CD14-positive monocyte (primary cell): ENCODE measurements around the gene EPN1. TPM values are rescaled to one million over a fixed set of nuclear protein-coding genes. Genes with fewer than 3 reads are reported as not detected.

Source experiments
- DNase-seq, 3 donors: peaks; one replicate each; pipeline ENCODE4 v3.0.0-alpha.2; 2011 to 2022
- H2AFZ ChIP-seq: 2 replicates; pipeline ENCODE4 v1.6.0; 2012; ENCODE audit warnings: mild to moderate bottlenecking, low read depth, low read length, inconsistent platforms; ENCODE audit not compliant: insufficient read depth, poor library complexity, severe bottlenecking
- H3K27ac ChIP-seq, 2 donors: 1 replicate in 1 of 2; 2 replicates in 1 of 2; pipeline ENCODE4 v1.5.1; 2012 to 2013; ENCODE audit warnings: low read length in 2 of 2, control low read depth in 1 of 2, inconsistent platforms in 1 of 2, low read depth in 1 of 2, mild to moderate bottlenecking in 1 of 2
- H3K27me3 ChIP-seq, 2 donors: one replicate each; pipeline versions ENCODE4 v1.6.0 to v1.6.1; 2011 to 2013; ENCODE audit warnings: low read length in 2 of 2; ENCODE audit not compliant: control insufficient read depth in 2 of 2, insufficient read depth in 2 of 2
- H3K36me3 ChIP-seq, 2 donors: replicated peaks in 1 of 2; 1 replicate in 1 of 2; 2 replicates in 1 of 2; pipeline versions ENCODE4 v1.5.1 to v1.6.1; 2012 to 2013; ENCODE audit warnings: low read length in 2 of 2, control low read depth in 1 of 2, inconsistent platforms in 1 of 2, mild to moderate bottlenecking in 1 of 2; ENCODE audit not compliant: insufficient read depth in 2 of 2, control insufficient read depth in 1 of 2
- H3K4me1 ChIP-seq, 2 donors: 1 replicate in 1 of 2; 2 replicates in 1 of 2; pipeline versions ENCODE4 v1.5.1 to v1.6.1; 2012 to 2013; ENCODE audit warnings: low read length in 2 of 2, control low read depth in 1 of 2, inconsistent platforms in 1 of 2, mild to moderate bottlenecking in 1 of 2, moderate library complexity in 1 of 2; ENCODE audit not compliant: insufficient read depth in 2 of 2, control insufficient read depth in 1 of 2
- H3K4me2 ChIP-seq: replicated peaks from 2 replicates; pipeline ENCODE3; 2012; ENCODE audit warnings: low read length, moderate library complexity, mild to moderate bottlenecking; ENCODE audit not compliant: poor library complexity, severe bottlenecking; ENCODE audit errors: extremely low read depth
- H3K4me3 ChIP-seq, 3 experiments: fragments of 200-600 bp in 1 of 3; sonication (generic) in 1 of 3; replicated peaks in 1 of 3; 1 replicate in 2 of 3; 2 replicates in 1 of 3; pipeline ENCODE4 v1.5.1; 2011 to 2013; ENCODE audit warnings: low read length in 3 of 3, mild to moderate bottlenecking in 3 of 3, control low read depth in 2 of 3, low read depth in 2 of 3, inconsistent platforms in 1 of 3, moderate library complexity in 1 of 3
- H3K79me2 ChIP-seq: 2 replicates; pipeline ENCODE4 v1.6.0; 2012; ENCODE audit warnings: mild to moderate bottlenecking, control low read depth, inconsistent platforms, low read length, moderate library complexity; ENCODE audit not compliant: insufficient read depth
- H3K9ac ChIP-seq: 2 replicates; pipeline ENCODE4 v1.6.0; 2017; ENCODE audit warnings: low read length, mild to moderate bottlenecking; ENCODE audit not compliant: insufficient read depth, poor library complexity, severe bottlenecking
- H3K9me3 ChIP-seq, 2 donors: replicated peaks in 1 of 2; 1 replicate in 1 of 2; 2 replicates in 1 of 2; pipeline versions ENCODE4 v1.5.1 to v1.6.1; 2012 to 2013; ENCODE audit warnings: low read length in 2 of 2, control low read depth in 1 of 2; ENCODE audit not compliant: control insufficient read depth in 1 of 2, insufficient read depth in 1 of 2
- H4K20me1 ChIP-seq: 2 replicates; pipeline ENCODE4 v1.6.0; 2012; ENCODE audit warnings: mild to moderate bottlenecking, low read length, control low read depth, moderate library complexity; ENCODE audit not compliant: insufficient read depth
- H3K27ac Mint-ChIP-seq, 7 donors: one replicate each; pipeline ENCODE4 v1.8.0; 2020; ENCODE audit warnings: mild to moderate bottlenecking in 7 of 7, mixed read lengths in 7 of 7, moderate library complexity in 6 of 7, inconsistent platforms in 2 of 7
- H3K27me3 Mint-ChIP-seq, 3 donors: one replicate each; pipeline ENCODE4 v1.8.0; 2021 to 2022; ENCODE audit warnings: low read depth in 3 of 3, mild to moderate bottlenecking in 3 of 3, mixed read lengths in 3 of 3, moderate library complexity in 3 of 3, inconsistent platforms in 1 of 3
- H3K36me3 Mint-ChIP-seq, 2 donors: one replicate each; pipeline ENCODE4 v1.8.0; 2020; ENCODE audit warnings: mixed read lengths in 2 of 2, inconsistent platforms in 1 of 2, mild to moderate bottlenecking in 1 of 2
- H3K4me1 Mint-ChIP-seq: one replicate; pipeline ENCODE4 v1.8.0; 2020; ENCODE audit warnings: mild to moderate bottlenecking, mixed read lengths
- H3K4me3 Mint-ChIP-seq, 2 donors: one replicate each; pipeline ENCODE4 v1.8.0; 2020; ENCODE audit warnings: mild to moderate bottlenecking in 2 of 2, mixed read lengths in 2 of 2, moderate library complexity in 1 of 2
- H3K9me3 Mint-ChIP-seq, 7 donors: one replicate each; pipeline ENCODE4 v1.8.0; 2020 to 2022; ENCODE audit warnings: mixed read lengths in 7 of 7, mild to moderate bottlenecking in 6 of 7, moderate library complexity in 6 of 7, inconsistent platforms in 2 of 7
- WGBS: methylation state at CpG from one replicate; pipeline ENCODE4 v1.1.5; 2013; ENCODE audit warnings: missing lambda C conversion rate; ENCODE audit not compliant: insufficient coverage; 5-methylcytosine and 5-hydroxymethylcytosine counted together
- intact Hi-C, 2 donors: fragments of 100-400 bp; cut with micrococcal nuclease; formaldehyde crosslinking; loops; one replicate each; pipeline versions ENCODE4 v1.15.0 to v1.15.1; 2023
- polyA plus RNA-seq, 3 donors: library from polyadenylated mRNA; depleted of rRNA in 1 of 3; unstranded in 2 of 3; stranded (reverse) in 1 of 3; fragments of 300-500 nt in 2 of 3; fragments of >200 nt in 1 of 3; fragmentation: Illumina TruSeq in 2 of 3; gene quantifications; 1 replicate in 2 of 3; 2 replicates in 1 of 3; pipeline ENCODE4 v1.2.3, GENCODE V29; 2012 to 2021
- TF ChIP-seq, protein P1 (sequence below): fragments of 200-600 bp; IDR thresholded peaks from one replicate; pipeline ENCODE4 v1.8.0; 2022; ENCODE audit warnings: antibody characterized with exemption, mild to moderate bottlenecking

EPN1 gene
- polyA plus RNA-seq, 3 donors = 18.7 to 75.2 (median 19.2) TPM

DNA sequence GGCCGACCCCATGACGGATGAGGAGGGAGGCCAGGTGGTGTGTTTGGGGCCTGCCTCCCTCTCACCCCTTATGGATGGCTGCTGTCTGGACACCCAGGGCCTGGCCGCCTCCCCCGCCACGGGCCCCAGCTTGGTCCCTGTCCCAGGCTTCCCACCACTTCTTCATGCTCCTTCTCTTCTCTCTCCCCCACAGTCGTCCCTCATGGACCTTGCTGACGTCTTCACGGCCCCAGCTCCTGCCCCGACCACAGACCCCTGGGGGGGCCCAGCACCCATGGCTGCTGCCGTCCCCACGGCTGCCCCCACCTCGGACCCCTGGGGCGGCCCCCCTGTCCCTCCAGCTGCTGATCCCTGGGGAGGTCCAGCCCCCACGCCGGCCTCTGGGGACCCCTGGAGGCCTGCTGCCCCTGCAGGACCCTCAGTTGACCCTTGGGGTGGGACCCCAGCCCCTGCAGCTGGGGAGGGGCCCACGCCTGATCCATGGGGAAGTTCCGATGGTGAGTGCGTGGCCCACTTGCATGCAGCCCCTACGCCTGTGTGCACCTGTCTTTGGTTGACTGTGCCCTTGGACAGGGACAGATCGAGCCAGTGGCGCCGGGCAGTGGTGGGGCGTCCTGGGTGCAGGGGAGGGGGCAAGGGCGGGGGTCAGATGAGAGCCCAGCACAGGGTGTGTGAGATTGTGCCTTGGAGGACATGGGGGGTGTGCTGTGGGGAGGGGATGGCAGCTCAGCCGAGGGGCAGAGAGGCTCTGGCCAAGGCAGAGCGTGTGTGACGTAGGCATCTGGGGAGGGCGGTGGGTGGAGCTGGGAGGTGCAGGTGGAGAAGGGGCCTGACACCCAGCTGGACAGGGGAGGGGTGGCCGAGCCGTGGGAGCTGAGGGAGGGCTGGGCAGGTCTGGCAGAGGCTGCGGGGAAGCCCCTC, 16.8 kb downstream of the EPN1 start:
- Mint-ChIP-seq H3K9me3 (no peaks in the 10 kb centered on the region), H3K27me3 (no peaks in the 10 kb centered on the region), H3K4me3 (no peak overlapping the region), H3K4me1 (peaks cover 2% of the 10 kb centered on the region), H3K36me3 (peaks cover 70 to 95% of the 10 kb centered on the region in 2 donors), H3K27ac (no peak overlapping the region)
- Histone ChIP-seq H3K9me3 (no peaks in the 10 kb centered on the region), H3K27me3 (no peaks in the 10 kb centered on the region), H3K27ac (no peak overlapping the region), H2AFZ (no peak overlapping the region), H4K20me1 (peaks cover 85% of the 10 kb centered on the region), H3K36me3 (peaks cover 94 to 99% of the 10 kb centered on the region in 2 donors), H3K4me2 (no peak overlapping the region), H3K9ac (no peak overlapping the region), H3K4me3 (no peak overlapping the region), H3K79me2 (peaks cover 16% of the 10 kb centered on the region), H3K4me1 (no peaks in the 10 kb centered on the region)
- TF ChIP-seq, protein P1, sequence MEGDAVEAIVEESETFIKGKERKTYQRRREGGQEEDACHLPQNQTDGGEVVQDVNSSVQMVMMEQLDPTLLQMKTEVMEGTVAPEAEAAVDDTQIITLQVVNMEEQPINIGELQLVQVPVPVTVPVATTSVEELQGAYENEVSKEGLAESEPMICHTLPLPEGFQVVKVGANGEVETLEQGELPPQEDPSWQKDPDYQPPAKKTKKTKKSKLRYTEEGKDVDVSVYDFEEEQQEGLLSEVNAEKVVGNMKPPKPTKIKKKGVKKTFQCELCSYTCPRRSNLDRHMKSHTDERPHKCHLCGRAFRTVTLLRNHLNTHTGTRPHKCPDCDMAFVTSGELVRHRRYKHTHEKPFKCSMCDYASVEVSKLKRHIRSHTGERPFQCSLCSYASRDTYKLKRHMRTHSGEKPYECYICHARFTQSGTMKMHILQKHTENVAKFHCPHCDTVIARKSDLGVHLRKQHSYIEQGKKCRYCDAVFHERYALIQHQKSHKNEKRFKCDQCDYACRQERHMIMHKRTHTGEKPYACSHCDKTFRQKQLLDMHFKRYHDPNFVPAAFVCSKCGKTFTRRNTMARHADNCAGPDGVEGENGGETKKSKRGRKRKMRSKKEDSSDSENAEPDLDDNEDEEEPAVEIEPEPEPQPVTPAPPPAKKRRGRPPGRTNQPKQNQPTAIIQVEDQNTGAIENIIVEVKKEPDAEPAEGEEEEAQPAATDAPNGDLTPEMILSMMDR = no peak
- 96% methylated on average over 23 of the region's 31 CpGs for WGBS
- intact Hi-C loops = no loop called here
- no peak for DNase-seq

- H3K27me3 ChIP-seq = no peaks in the 10 kb centered on the region
- peaks cover 94 to 99% of the 10 kb centered on the region in 2 donors for H3K36me3 ChIP-seq
- Mint-ChIP-seq H3K27ac (no peak overlapping the region), H3K4me3 (no peak overlapping the region), H3K4me1 (peaks cover 2% of the 10 kb centered on the region), H3K36me3 (peaks cover 68 to 95% of the 10 kb centered on the region in 2 donors), H3K9me3 (no peaks in the 10 kb centered on the region), H3K27me3 (no peaks in the 10 kb centered on the region)
- H3K27ac ChIP-seq = no peak overlapping the region
- TF ChIP-seq, protein P1 = no peak
- WGBS = 98% methylated on average over 18 of the region's 19 CpGs
- no peak overlapping the region for H3K9ac ChIP-seq
- DNase-seq = no peak
- H3K79me2 ChIP-seq = peaks cover 7% of the 10 kb centered on the region
- H3K4me3 ChIP-seq = no peak overlapping the region
- no peaks in the 10 kb centered on the region for H3K9me3 ChIP-seq
- no peak overlapping the region for H2AFZ ChIP-seq
- no peaks in the 10 kb centered on the region for H3K4me1 ChIP-seq
- intact Hi-C loops = no loop called here
- no peak overlapping the region for H3K4me2 ChIP-seq
- H4K20me1 ChIP-seq = peaks cover 82% of the 10 kb centered on the region
Measured at GRCh38 chr19:55692681-55693081, 17.7 kb downstream of the EPN1 start.
